ENCODE results near the gene DOC2B.

DNA sequence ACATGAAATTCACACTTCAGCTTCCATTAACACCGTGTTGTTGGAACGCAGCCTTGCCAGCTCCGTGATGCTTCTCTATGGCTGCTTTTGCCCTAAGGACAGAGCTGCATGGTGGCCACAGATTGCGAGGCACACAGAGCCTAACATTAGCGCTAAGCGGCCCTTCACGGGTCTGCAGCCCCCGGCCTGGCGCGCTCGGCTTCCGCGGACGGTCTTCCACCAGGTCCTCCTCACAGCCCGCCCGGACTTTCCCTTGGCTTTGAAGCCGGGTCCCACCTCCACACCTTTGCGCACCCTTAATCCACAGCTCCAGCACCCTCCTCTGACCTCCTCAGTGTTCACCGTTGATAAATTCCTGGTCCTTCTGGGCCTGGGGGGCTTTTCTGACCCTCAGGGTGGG is 24.5 kb downstream of the DOC2B start:
- no peak for TF ChIP-seq ZBTB8A (tag by site-specific recombination; IDR thresholded peaks at IDR 0.05)
- TF ChIP-seq TRIM28 (IDR thresholded peaks at IDR 0.05; ENCODE audit: borderline replicate concordance, low read length) = no peak
- no peak for TF ChIP-seq ZNF138 (tag by site-specific recombination; IDR thresholded peaks at IDR 0.05; ENCODE audit: borderline replicate concordance)
- TF ChIP-seq CTCF (tag by site-specific recombination; IDR thresholded peaks at IDR 0.05) = no peak
- no peak for TF ChIP-seq ZNF121 (tag by site-specific recombination; IDR thresholded peaks at IDR 0.05)
- no peak for TF ChIP-seq HIC1 (tag by site-specific recombination; IDR thresholded peaks at IDR 0.05)
- TF ChIP-seq ZNF629 (tag by site-specific recombination; IDR thresholded peaks at IDR 0.05) = no peak
- no peak for TF ChIP-seq ZNF416 (tag by site-specific recombination; IDR thresholded peaks at IDR 0.05)
- TF ChIP-seq PBX3 (CRISPR knock-in tag; IDR thresholded peaks at IDR 0.05) = no peak
- no peak for TF ChIP-seq ZBTB20 (tag by site-specific recombination; IDR thresholded peaks at IDR 0.05)
- TF ChIP-seq ZSCAN30 (tag by site-specific recombination; IDR thresholded peaks at IDR 0.05) = no peak
- no peak for TF ChIP-seq GLI2 (tag by site-specific recombination; IDR thresholded peaks at IDR 0.05; ENCODE audit: borderline replicate concordance, low read depth)
- no peak for TF ChIP-seq ZNF174 (tag by site-specific recombination; IDR thresholded peaks at IDR 0.05)

All from HEK293 (cell line).